HFF-Myc (cell line): ENCODE results near the gene PTN.

Experiments used
- DNase-seq: peaks from one replicate; pipeline ENCODE4 v3.0.0-alpha.2; 2011; ENCODE audit warnings: low read depth; ENCODE audit errors: extremely low read depth
- H3K4me3 ChIP-seq: replicated peaks from 2 replicates; pipeline ENCODE4 v1.5.1; 2011; ENCODE audit warnings: low read depth, mild to moderate bottlenecking, control low read depth, low read length
- TF ChIP-seq, protein P1 (sequence below): IDR thresholded peaks from 2 replicates; pipeline ENCODE4 v1.5.1; 2012; ENCODE audit warnings: mild to moderate bottlenecking, low read depth, low read length, control low read depth; ENCODE audit errors: missing control alignments

The PTN gene

GRCh38 chr7:137221467-137221866 lies 122.1 kb downstream of the PTN start:
- TF ChIP-seq, protein P1, sequence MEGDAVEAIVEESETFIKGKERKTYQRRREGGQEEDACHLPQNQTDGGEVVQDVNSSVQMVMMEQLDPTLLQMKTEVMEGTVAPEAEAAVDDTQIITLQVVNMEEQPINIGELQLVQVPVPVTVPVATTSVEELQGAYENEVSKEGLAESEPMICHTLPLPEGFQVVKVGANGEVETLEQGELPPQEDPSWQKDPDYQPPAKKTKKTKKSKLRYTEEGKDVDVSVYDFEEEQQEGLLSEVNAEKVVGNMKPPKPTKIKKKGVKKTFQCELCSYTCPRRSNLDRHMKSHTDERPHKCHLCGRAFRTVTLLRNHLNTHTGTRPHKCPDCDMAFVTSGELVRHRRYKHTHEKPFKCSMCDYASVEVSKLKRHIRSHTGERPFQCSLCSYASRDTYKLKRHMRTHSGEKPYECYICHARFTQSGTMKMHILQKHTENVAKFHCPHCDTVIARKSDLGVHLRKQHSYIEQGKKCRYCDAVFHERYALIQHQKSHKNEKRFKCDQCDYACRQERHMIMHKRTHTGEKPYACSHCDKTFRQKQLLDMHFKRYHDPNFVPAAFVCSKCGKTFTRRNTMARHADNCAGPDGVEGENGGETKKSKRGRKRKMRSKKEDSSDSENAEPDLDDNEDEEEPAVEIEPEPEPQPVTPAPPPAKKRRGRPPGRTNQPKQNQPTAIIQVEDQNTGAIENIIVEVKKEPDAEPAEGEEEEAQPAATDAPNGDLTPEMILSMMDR, result no peak

GRCh38 chr7:137213744-137214143 lies 129.8 kb downstream of the PTN start:
- TF ChIP-seq, protein P1, result no peak
- no peak overlapping the region for H3K4me3 ChIP-seq
- DNase-seq, result no peak

More at GRCh38 chr7:137221467-137221866, 122.1 kb downstream of the PTN start:
- DNase-seq, result no peak
- H3K4me3 ChIP-seq, result no peak overlapping the region

GRCh38 chr7:137209151-137209817 lies 134.2 kb downstream of the PTN start:
- H3K4me3 ChIP-seq, result no peak overlapping the region
- TF ChIP-seq, protein P1, result no peak
- no peak for DNase-seq

DNA sequence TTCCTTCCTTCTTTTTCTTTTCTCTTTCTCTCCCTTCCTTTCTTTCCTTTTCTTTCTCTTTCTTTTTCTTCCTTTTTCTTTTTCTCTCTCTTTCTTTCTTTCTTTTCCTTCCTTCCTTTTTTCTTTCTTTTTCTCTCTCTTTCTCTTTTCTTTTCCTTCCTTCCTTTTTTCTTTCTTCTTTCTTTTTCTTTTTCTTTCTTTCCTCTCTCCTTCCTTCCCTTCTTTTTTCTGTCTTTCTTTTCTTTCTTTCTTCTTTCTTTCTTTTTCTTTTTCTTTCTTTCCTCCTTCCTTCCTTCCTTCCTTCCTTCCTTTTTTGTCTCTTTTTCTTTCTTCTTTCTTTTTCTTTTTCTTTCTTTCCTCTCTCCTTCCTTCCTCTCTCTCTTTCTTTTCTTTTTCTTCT lies 136.8 kb downstream of the PTN start:
- no peak overlapping the region for H3K4me3 ChIP-seq
- DNase-seq, result no peak
- TF ChIP-seq, protein P1, result no peak

DNA sequence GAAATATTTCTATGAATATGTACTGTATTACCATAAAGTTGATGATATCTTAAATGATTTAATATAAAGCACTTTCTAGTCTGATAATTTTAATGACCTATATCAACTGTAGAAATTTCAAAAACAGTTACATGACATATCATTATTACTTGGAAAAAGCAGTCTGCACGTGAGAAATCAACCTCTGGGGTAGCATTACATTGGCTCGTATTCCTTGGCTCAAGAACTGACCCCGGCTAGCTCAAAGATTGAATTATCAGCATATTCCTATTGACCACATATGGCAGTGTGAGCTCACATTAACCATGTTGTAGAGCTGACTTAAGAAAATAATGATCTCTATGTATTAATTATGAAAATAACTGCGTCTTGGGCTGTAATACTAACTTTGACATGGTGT lies 139.3 kb downstream of the PTN start:
- DNase-seq, result no peak
- no peak overlapping the region for H3K4me3 ChIP-seq
- TF ChIP-seq, protein P1, result no peak

GRCh38 chr7:137203351-137203750 lies 140.2 kb downstream of the PTN start:
- no peak for DNase-seq
- no peak overlapping the region for H3K4me3 ChIP-seq
- TF ChIP-seq, protein P1, result no peak

DNA sequence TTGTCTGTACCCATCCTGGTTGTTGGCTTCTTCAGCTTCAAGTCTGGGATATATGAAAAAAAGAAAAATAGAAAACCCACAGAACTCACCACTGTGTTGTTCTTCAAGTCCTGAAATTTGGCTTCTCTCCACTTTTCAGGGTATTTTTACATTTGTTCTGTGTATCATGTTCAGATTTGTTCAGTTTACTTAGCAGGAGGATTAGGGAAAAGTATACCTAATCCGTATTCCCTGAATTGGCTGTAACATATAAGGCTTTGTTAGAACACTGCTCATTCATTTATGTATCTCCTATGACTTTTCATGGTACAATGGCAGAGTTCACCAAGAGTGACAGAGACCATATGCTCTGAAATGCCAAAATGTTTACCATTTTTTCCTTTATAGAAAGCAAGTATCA lies 146.9 kb downstream of the PTN start:
- no peak for DNase-seq
- H3K4me3 ChIP-seq, result no peak overlapping the region
- TF ChIP-seq, protein P1, result no peak
